IPS-18c (cell line): ENCODE data around the gene HDAC11.
A peak's percentile ranks its signal among the peaks of the same experiment; 100 is the strongest.

Experiments
- H3K4me3 ChIP-seq: 2 replicates; pipeline ENCODE4 v1.7.0; 2013; ENCODE audit warnings: low read depth, mild to moderate bottlenecking, low read length, moderate library complexity; ENCODE audit not compliant: insufficient read depth
- H3K9me3 ChIP-seq: one replicate; pipeline ENCODE4 v1.6.1; 2013; ENCODE audit warnings: mild to moderate bottlenecking, low read length, moderate library complexity; ENCODE audit not compliant: control insufficient read depth, insufficient read depth

The HDAC11 gene

GRCh38 chr3:13463618-13464400 lies 16.3 kb upstream of the HDAC11 start:
- Histone ChIP-seq H3K4me3 (no peak overlapping the region), H3K9me3 (no peaks in the 10 kb centered on the region)

GRCh38 chr3:13465236-13465873 lies 14.8 kb upstream of the HDAC11 start:
- Histone ChIP-seq H3K4me3 (no peak overlapping the region), H3K9me3 (peaks cover 2% of the 10 kb centered on the region)

- H3K4me3 ChIP-seq, result no peak overlapping the region
- H3K9me3 ChIP-seq, result peaks cover 2% of the 10 kb centered on the region
Measured at GRCh38 chr3:13466781-13467180, 13.3 kb upstream of the HDAC11 start.

- H3K4me3 ChIP-seq, result no peak overlapping the region
- H3K9me3 ChIP-seq, result peaks cover 2% of the 10 kb centered on the region
Measured at GRCh38 chr3:13470894-13471574, 9.1 kb upstream of the HDAC11 start.

GRCh38 chr3:13472286-13472685 lies 7.8 kb upstream of the HDAC11 start:
- no peak overlapping the region for H3K4me3 ChIP-seq
- peaks cover 2% of the 10 kb centered on the region for H3K9me3 ChIP-seq

- peaks cover 2% of the 10 kb centered on the region for H3K9me3 ChIP-seq
Measured at GRCh38 chr3:13473020-13473419, 7.1 kb upstream of the HDAC11 start.

GRCh38 chr3:13474021-13474420 lies 6.1 kb upstream of the HDAC11 start:
- H3K4me3 ChIP-seq, result no peak overlapping the region

More at GRCh38 chr3:13473020-13473419, 7.1 kb upstream of the HDAC11 start:
- H3K4me3 ChIP-seq, result no peak overlapping the region

GRCh38 chr3:13474776-13475303 lies 5.3 kb upstream of the HDAC11 start:
- H3K9me3 ChIP-seq, result peaks cover 2% of the 10 kb centered on the region
- no peak overlapping the region for H3K4me3 ChIP-seq

More at GRCh38 chr3:13474021-13474420, 6.1 kb upstream of the HDAC11 start:
- peaks cover 2% of the 10 kb centered on the region for H3K9me3 ChIP-seq

- Histone ChIP-seq H3K9me3 (no peaks in the 10 kb centered on the region), H3K4me3 (no peak overlapping the region)
Measured at GRCh38 chr3:13475871-13476590, 4.1 kb upstream of the HDAC11 start.

- Histone ChIP-seq H3K4me3 (no peak overlapping the region), H3K9me3 (no peaks in the 10 kb centered on the region)
Measured at GRCh38 chr3:13477943-13478342, 2.2 kb upstream of the HDAC11 start.

- Histone ChIP-seq H3K9me3 (no peaks in the 10 kb centered on the region), H3K4me3 (peak overlapping the region; percentile 72)
Measured at GRCh38 chr3:13479332-13479581, 849 bp upstream of the HDAC11 start.

- Histone ChIP-seq H3K4me3 (peak overlapping the region; percentile 53), H3K9me3 (no peaks in the 10 kb centered on the region)
Measured at GRCh38 chr3:13480340-13481318, 523 bp downstream of the HDAC11 start.

- Histone ChIP-seq H3K4me3 (no peak overlapping the region), H3K9me3 (no peaks in the 10 kb centered on the region)
Measured at GRCh38 chr3:13482106-13482690, 2.1 kb downstream of the HDAC11 start.

GRCh38 chr3:13483286-13483685 lies 3.2 kb downstream of the HDAC11 start:
- peaks cover 2% of the 10 kb centered on the region for H3K9me3 ChIP-seq
- no peak overlapping the region for H3K4me3 ChIP-seq

- no peak overlapping the region for H3K4me3 ChIP-seq
Measured at GRCh38 chr3:13483988-13484695, 4.0 kb downstream of the HDAC11 start.

More at GRCh38 chr3:13483988-13484695, 4.0 kb downstream of the HDAC11 start:
- peaks cover 2% of the 10 kb centered on the region for H3K9me3 ChIP-seq
